HG02623 (cell line): ENCODE data around the gene VPS8.
"Not testable (repeated sequence)": the region's sequence is repeated elsewhere in the genome, so short reads cannot be mapped to it uniquely, and the experiment has no call there.

ENCODE experiments used
- ATAC-seq: cut with Tn5 transposase; IDR thresholded peaks from one replicate; pipeline ENCODE4 v1.9.1; 2021; ENCODE audit warnings: moderate library complexity; ENCODE audit not compliant: unreplicated experiment

The VPS8 gene

DNA sequence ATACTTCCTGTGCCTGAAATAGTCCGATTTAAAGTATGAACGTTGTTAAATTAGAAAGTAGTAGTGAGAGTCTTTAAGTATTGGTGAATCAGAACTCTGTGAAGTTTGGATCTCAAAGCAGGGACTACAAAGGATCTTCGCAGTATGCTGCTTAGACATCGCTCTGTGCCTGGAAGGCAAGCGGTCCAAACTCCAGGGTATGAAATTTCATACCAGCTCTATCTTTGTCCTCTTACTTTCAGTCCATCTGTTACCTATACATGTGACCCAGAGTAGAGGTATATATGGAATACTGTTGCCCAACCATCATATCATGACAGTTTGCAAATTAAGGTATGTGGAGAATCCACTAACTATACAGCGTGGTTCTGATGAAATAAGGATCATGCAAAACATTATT lies 34.5 kb downstream of the VPS8 start:
- ATAC-seq: no peak

DNA sequence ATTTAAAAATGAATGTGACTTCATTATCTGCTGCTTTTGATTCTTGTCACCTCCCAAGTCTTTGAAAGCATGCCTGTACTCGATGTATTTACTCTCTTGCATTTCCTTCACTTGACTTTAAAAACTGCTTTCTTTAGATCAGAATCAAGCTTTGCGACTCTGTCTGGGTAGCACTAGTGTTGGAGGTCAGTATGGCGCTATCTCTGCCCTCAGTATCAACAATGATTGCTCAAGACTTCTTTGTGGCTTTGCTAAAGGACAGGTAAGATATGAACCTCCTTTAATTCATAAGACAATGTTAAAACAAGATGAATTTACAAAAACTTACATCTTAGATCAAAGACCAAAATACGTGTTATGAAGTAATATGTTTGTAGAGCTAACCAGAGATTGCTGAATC lies 37.0 kb downstream of the VPS8 start:
- no peak for ATAC-seq

DNA sequence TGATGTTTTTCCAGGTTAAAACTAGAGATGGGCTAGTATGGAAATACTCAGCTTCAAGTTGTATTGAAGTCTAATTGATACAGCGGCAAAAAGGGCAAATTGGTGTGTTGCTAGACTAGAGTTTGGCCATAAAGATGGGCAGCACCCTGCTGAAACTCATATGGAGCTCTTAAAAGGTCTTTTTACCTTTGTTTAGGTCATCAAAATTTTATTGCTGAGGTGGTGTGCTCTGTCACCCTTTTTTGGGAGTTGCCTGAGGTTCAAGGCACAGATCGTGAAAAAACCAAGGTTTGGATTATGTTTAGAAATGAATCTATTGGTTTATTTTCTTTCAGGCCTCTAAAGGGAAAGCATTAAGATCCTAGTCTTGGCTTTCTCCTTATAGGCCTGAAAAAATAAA lies 38.2 kb downstream of the VPS8 start:
- ATAC-seq: no peak

DNA sequence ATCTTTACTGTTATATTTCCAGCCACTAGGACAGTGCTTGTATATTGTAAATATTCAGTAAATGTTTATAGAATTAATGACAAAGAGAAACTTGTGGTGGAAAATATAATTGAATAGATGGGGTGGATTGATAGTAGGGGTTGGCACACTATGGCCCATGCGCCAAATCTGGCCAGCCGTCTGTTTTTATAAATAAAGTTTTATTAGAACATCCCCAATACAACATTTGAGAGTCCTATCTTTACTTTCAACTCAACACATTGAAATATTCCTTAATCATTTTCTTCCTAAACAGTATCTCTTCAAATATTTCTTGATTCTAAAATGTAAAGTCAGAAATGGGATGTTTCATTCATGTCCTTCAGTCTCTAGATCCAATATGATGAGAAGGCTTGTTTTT lies 45.1 kb downstream of the VPS8 start:
- ATAC-seq: no peak

- no peak for ATAC-seq
Observed at GRCh38 chr3:184864000-184864399, 52.0 kb downstream of the VPS8 start.

DNA sequence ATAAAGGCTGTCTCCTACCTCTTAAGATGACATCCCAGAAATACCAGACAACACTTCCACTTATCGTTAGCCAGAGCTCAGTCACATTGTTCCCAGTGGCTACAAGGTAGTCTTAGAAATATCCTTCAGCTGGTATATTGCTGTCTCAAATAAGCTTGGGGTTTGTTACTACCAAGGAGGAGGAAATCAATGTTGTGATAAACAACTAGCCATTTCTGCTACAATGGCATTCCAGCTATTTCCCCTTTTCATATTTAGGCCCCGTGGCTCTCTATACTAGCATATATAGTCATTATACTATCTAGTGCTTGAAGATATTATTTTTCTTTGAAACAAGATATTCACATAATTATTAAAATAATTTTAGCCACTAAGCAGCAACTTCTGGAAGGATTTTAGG lies 56.5 kb downstream of the VPS8 start:
- no peak for ATAC-seq

DNA sequence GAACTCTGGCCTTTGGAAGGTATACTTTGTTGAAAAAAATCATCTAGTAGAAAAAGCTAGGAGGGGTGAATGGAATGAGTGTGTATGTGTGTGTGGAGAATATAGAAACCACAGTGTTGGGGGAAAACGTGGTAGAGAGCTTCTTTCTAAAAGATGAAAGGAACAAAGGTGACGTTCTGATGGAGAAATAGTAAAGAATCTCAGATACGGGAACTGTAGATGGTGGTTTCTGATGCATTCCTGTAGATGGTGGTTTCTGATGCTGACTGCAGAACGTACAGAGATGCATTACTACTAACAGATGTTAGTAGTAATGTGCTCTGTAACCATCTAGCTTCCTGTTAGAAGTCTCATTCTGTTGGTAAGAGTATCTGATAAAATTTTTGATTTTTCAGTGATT lies 60.2 kb downstream of the VPS8 start:
- ATAC-seq: no peak

DNA sequence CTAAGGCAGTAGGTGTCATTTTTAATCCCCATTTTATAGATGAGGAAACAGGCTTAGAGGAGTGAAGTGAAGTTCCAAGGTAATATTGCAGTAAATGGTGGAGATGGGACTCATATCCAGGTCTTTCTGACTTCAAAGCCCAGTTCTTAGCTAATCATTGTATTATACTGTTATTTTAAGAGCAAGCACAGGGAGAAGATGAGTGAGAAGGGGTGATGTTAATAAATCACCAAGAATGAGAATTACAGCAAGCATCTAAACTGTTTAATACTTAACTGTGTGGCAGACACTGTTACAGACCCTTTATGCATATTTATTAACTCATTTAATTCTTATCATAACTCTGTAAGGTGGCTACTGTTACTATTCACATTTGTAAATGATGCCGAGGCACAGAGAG lies 61.2 kb downstream of the VPS8 start:
- ATAC-seq: no peak

GRCh38 chr3:184874709-184875644 lies 63.0 kb downstream of the VPS8 start:
- no peak for ATAC-seq

- no peak for ATAC-seq
Observed at GRCh38 chr3:184880276-184881019, 68.5 kb downstream of the VPS8 start.

GRCh38 chr3:184884359-184885017 lies 72.5 kb downstream of the VPS8 start:
- peak; percentile 92 for ATAC-seq

DNA sequence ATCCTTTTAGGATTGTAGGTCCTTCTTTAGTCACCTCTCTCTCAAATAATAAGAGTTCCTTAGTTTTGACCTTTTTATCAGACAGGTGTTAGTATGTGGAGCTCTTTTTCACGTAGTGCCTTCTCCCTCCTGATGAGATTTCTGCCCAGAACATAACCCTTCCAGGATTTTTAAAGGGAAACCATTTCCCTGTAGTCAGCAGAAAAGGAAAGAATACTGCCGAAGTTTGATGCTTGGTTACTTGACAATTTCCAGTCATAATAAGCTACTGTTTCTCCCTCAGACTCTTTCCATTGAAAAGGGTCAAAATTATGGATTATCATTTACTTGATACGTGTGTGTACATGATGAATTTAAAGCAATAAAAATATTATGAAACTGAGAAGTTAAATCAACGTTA lies 73.1 kb downstream of the VPS8 start:
- ATAC-seq: no peak

GRCh38 chr3:184887574-184887973 lies 75.6 kb downstream of the VPS8 start:
- no peak for ATAC-seq

- ATAC-seq: no peak
Observed at GRCh38 chr3:184889312-184889904, 77.4 kb downstream of the VPS8 start.

DNA sequence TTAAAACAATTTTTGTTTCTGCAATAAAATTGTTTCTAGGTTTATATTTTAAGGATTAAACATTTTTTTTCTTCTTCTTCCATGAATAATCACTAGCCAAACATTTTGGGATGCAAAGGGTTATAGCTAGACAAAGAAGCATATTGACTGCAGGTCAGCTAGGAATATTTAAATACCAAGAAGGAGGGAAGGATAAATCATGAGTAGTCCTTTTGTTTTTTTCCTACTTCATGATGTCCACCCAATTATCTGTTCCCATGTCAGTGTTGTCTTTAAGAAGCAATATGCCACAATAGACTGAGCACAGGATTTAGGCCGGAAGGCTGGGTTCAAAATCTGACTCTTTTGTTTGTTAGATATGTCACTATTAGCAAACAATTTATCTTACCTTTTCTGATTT lies 82.1 kb downstream of the VPS8 start:
- ATAC-seq: no peak

- no peak for ATAC-seq
Observed at GRCh38 chr3:184895350-184895749, 83.4 kb downstream of the VPS8 start.

DNA sequence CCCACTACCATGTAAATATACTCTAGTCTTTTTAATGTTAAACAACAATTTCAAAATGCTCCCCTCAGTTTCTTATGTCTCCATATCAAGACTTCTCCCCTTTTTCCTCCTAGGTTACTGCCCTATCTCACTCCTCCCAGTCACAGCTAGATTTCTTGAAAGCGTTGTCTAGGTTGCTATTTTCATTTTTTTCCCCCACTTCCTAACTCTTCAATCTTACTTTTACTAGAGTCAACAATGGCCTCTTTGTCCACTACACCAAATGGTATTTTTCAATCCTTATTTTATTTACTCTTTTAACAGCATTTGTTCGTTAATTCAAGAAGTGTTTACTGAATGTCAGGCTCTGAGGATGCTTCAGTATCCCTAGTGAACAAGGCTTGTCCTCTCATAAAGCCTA lies 84.4 kb downstream of the VPS8 start:
- ATAC-seq: no peak

DNA sequence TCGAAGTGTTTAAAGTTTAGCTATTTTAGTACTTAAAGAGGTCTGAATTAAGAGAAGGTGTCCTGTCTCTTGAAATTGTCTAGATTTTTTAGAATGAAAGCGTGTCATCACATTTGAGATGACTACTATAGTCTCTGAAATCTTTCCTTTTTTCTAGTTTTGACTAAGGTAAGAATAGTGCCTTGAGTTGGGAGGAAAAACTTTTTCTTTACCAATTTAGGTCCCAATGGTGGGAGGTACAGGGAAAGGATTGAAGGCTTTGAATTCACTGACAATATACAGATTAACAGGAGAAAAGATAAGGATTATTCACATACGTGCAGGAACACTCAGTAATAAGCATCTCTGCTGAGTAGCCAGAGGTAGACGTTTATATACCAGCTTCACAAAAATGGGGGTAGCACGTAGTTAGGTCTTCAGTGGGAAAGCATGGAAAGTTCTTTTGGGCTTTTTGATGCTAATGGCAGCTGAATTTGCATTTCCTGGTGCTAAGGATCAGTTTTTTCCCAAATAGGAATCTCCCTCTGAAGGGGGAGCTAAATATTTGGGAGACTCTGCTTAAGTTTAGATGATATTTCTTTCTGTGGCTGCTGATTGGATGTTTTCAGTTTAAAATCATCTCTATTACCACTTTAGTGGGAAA lies 88.1 kb downstream of the VPS8 start:
- no peak for ATAC-seq

- ATAC-seq: not testable (repeated sequence)
Observed at GRCh38 chr3:184907031-184907430, 95.1 kb downstream of the VPS8 start.

DNA sequence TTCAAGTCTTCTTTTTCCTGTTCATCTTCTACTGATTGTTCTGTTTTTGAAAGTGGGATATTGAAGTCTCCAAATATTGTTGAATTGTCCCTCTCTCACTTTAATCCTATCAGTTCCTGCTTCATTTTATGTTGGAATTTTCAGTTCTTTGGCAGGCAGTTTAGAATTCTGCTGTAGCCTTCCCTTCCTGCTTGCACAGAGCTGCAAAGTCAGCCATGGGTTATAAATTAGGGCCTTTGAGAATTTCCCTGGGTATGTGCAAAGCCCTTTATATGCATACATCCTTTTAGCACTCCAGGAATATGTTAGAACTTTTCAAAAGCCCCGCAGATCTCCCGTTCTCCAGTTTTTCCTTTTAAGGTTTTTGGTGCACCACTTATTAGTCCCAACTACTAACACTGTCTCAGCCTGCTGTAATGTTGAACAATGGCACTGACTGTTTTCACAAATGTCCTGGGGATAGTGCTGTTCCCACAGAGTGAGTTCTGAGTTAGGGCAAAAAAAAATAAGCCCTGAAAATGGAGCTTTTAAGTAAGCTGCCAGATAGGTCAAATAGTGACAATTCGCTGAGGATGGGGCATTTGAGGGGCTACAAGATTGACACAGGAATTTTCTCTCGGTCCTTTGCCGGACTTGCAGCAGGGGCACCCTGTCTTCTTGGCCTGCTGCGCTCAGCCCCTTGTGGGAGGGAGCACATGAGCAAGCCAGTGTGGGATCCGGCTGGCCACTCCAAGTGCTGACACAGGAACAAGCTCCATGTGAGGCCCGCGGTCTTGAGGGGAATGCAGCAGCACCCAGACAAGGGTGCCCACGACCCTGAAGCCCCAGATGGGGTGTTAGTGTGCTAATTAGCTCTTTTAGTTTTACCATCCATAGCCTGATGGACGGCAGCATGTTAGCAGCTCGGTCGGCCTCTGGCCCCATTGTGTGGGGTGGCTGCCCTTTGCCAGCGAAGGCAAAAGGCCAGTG lies 96.0 kb downstream of the VPS8 start:
- no peak for ATAC-seq
